Activated CD4-positive, alpha-beta memory T cell treated with anti-CD3 and anti-CD28 coated beads for 36 hours (primary cell): Measurements from ENCODE around the gene LEKR1. TPM values are rescaled to one million over a fixed set of nuclear protein-coding genes. Genes with fewer than 3 reads are reported as not detected.
"Not testable (repeated sequence)": the region's sequence is repeated elsewhere in the genome, so short reads cannot be mapped to it uniquely, and the experiment has no call there.

Experiments used
- CTCF ChIA-PET: fragments of 350-600 bp; sonication (Branson Sonifier 250); formaldehyde crosslinking; loops from one replicate; lab custom pipeline; 2021; ENCODE audit warnings: antibody characterized with exemption, inconsistent platforms; lab: Charles Lee
- POLR2A ChIA-PET: fragments of 350-600 bp; sonication (Branson Sonifier 250); formaldehyde crosslinking; loops from one replicate; lab custom pipeline; 2021; ENCODE audit warnings: antibody characterized with exemption; lab: Charles Lee
- DNase-seq: peaks from one replicate; pipeline ENCODE4 v3.0.0-alpha.2; 2020
- H3K27ac Mint-ChIP-seq: one replicate; pipeline ENCODE4 v1.8.0; 2021; ENCODE audit warnings: mixed read lengths
- H3K27me3 Mint-ChIP-seq: one replicate; pipeline ENCODE4 v1.8.0; 2021; ENCODE audit warnings: mixed read lengths
- H3K36me3 Mint-ChIP-seq: one replicate; pipeline ENCODE4 v1.8.0; 2021; ENCODE audit warnings: mixed read lengths
- H3K4me1 Mint-ChIP-seq: one replicate; pipeline ENCODE4 v1.8.0; 2021; ENCODE audit warnings: low read depth, mixed read lengths
- H3K4me3 Mint-ChIP-seq: one replicate; pipeline ENCODE4 v1.8.0; 2021; ENCODE audit warnings: mild to moderate bottlenecking, mixed read lengths
- H3K9me3 Mint-ChIP-seq: one replicate; pipeline ENCODE4 v1.8.0; 2021; ENCODE audit warnings: mixed read lengths
- intact Hi-C: fragments of 100-400 bp; cut with micrococcal nuclease; formaldehyde crosslinking; loops from one replicate; pipeline ENCODE4 v1.15.1; 2023
- total RNA-seq, 2 experiments: library from RNA; stranded (reverse); gene quantifications; one replicate each; pipeline ENCODE4 v1.2.3, GENCODE V29; 2021

The LEKR1 gene
- total RNA-seq, 2 experiments from 2014 or later = 0.56 to 0.59 TPM

- H3K36me3 Mint-ChIP-seq = no peaks in the 10 kb centered on the region
- no peaks in the 10 kb centered on the region for H3K4me1 Mint-ChIP-seq
- no peak for DNase-seq
- ChIA-PET CTCF (no interaction called here), POLR2A (no interaction called here)
- peaks cover 4% of the 10 kb centered on the region for H3K9me3 Mint-ChIP-seq
- no peak overlapping the region for H3K27ac Mint-ChIP-seq
- intact Hi-C loops = no loop called here
- no peak overlapping the region for H3K4me3 Mint-ChIP-seq
- no peaks in the 10 kb centered on the region for H3K27me3 Mint-ChIP-seq
These were observed 93.7 kb downstream of the LEKR1 start for GRCh38 chr3:156919818-156920217.

- Mint-ChIP-seq H3K4me3 (no peak overlapping the region), H3K27me3 (no peaks in the 10 kb centered on the region), H3K9me3 (peaks cover 2% of the 10 kb centered on the region), H3K27ac (no peak overlapping the region), H3K36me3 (no peaks in the 10 kb centered on the region), H3K4me1 (no peaks in the 10 kb centered on the region)
- DNase-seq = no peak
- CTCF ChIA-PET = no interaction called here
- POLR2A ChIA-PET = no interaction called here
- intact Hi-C loops = no loop called here
These were observed 94.2 kb downstream of the LEKR1 start for GRCh38 chr3:156920399-156920798.

- H3K27me3 Mint-ChIP-seq = no peaks in the 10 kb centered on the region
- CTCF ChIA-PET = no interaction called here
- H3K27ac Mint-ChIP-seq = no peak overlapping the region
These were observed 97.2 kb downstream of the LEKR1 start for GRCh38 chr3:156923349-156923748.

GRCh38 chr3:156938724-156939123 is 112.6 kb downstream of the LEKR1 start:
- no peaks in the 10 kb centered on the region for H3K9me3 Mint-ChIP-seq
- CTCF ChIA-PET = interaction anchor here (0.6 to 0.8 kb wide), 2 partner anchors 89 to 199 kb away, joined by 3 to 4 read pairs; no protein-coding TSS in a partner anchor
- H3K36me3 Mint-ChIP-seq = no peaks in the 10 kb centered on the region
- intact Hi-C loops = no loop called here
- no peak overlapping the region for H3K27ac Mint-ChIP-seq
- no peaks in the 10 kb centered on the region for H3K4me1 Mint-ChIP-seq
- POLR2A ChIA-PET = no interaction called here
- H3K4me3 Mint-ChIP-seq = no peak overlapping the region
- DNase-seq = no peak
- H3K27me3 Mint-ChIP-seq = peaks cover 2% of the 10 kb centered on the region

More at GRCh38 chr3:156923349-156923748, 97.2 kb downstream of the LEKR1 start:
- H3K4me1 Mint-ChIP-seq = no peaks in the 10 kb centered on the region
- intact Hi-C loops = no loop called here
- H3K9me3 Mint-ChIP-seq = peaks cover 5% of the 10 kb centered on the region
- POLR2A ChIA-PET = no interaction called here
- H3K36me3 Mint-ChIP-seq = no peaks in the 10 kb centered on the region
- H3K4me3 Mint-ChIP-seq = no peak overlapping the region
- DNase-seq = no peak

- no peaks in the 10 kb centered on the region for H3K36me3 Mint-ChIP-seq
- intact Hi-C loops = no loop called here
- H3K4me1 Mint-ChIP-seq = no peaks in the 10 kb centered on the region
- CTCF ChIA-PET = interaction anchor here (0.6 kb wide), 1 partner anchor 198 kb away, joined by 4 read pairs; no protein-coding TSS in a partner anchor
- H3K9me3 Mint-ChIP-seq = no peaks in the 10 kb centered on the region
- H3K27ac Mint-ChIP-seq = no peak overlapping the region
- POLR2A ChIA-PET = no interaction called here
- H3K27me3 Mint-ChIP-seq = peaks cover 2% of the 10 kb centered on the region
- DNase-seq = no peak
- no peak overlapping the region for H3K4me3 Mint-ChIP-seq
These were observed 113.2 kb downstream of the LEKR1 start for GRCh38 chr3:156939315-156939714.

- no peak for DNase-seq
- Mint-ChIP-seq H3K9me3 (no peaks in the 10 kb centered on the region), H3K36me3 (no peaks in the 10 kb centered on the region), H3K4me3 (no peak overlapping the region), H3K4me1 (no peaks in the 10 kb centered on the region), H3K27me3 (peaks cover 2% of the 10 kb centered on the region), H3K27ac (no peak overlapping the region)
- CTCF ChIA-PET = interaction anchor here (1.1 kb wide), 1 partner anchor 196 kb away, joined by 3 read pairs; no protein-coding TSS in a partner anchor
- intact Hi-C loops = no loop called here
- POLR2A ChIA-PET = no interaction called here
These were observed 115.2 kb downstream of the LEKR1 start for GRCh38 chr3:156941311-156941710.

GRCh38 chr3:156948402-156949210 is 122.5 kb downstream of the LEKR1 start:
- CTCF ChIA-PET = no interaction called here
- Mint-ChIP-seq H3K4me3 (no peak overlapping the region), H3K4me1 (no peaks in the 10 kb centered on the region), H3K9me3 (no peaks in the 10 kb centered on the region), H3K27ac (no peak overlapping the region), H3K27me3 (peaks cover 2% of the 10 kb centered on the region), H3K36me3 (no peaks in the 10 kb centered on the region)
- intact Hi-C loops = no loop called here
- no peak for DNase-seq
- POLR2A ChIA-PET = no interaction called here

- intact Hi-C loops = no loop called here
- H3K9me3 Mint-ChIP-seq = no peaks in the 10 kb centered on the region
- H3K27ac Mint-ChIP-seq = no peak overlapping the region
- peaks cover 4% of the 10 kb centered on the region for H3K36me3 Mint-ChIP-seq
- H3K4me1 Mint-ChIP-seq = no peaks in the 10 kb centered on the region
- no peak overlapping the region for H3K4me3 Mint-ChIP-seq
- no peak for DNase-seq
- peaks cover 5% of the 10 kb centered on the region for H3K27me3 Mint-ChIP-seq
- ChIA-PET POLR2A (no interaction called here), CTCF (interaction anchor here (0.7 kb wide), 1 partner anchor 249 kb away, joined by 3 read pairs; no protein-coding TSS in a partner anchor)
These were observed 125.9 kb downstream of the LEKR1 start for GRCh38 chr3:156952011-156952410.

GRCh38 chr3:156957715-156958114 is 131.6 kb downstream of the LEKR1 start:
- CTCF ChIA-PET = no interaction called here
- no peak overlapping the region for H3K27ac Mint-ChIP-seq
- no peak overlapping the region for H3K4me3 Mint-ChIP-seq
- POLR2A ChIA-PET = no interaction called here
- intact Hi-C loops = no loop called here
- H3K9me3 Mint-ChIP-seq = no peaks in the 10 kb centered on the region
- no peaks in the 10 kb centered on the region for H3K4me1 Mint-ChIP-seq
- H3K36me3 Mint-ChIP-seq = peaks cover 4% of the 10 kb centered on the region
- DNase-seq = no peak
- peaks cover 4% of the 10 kb centered on the region for H3K27me3 Mint-ChIP-seq

GRCh38 chr3:156963096-156963495 is 136.9 kb downstream of the LEKR1 start:
- Mint-ChIP-seq H3K36me3 (no peaks in the 10 kb centered on the region), H3K9me3 (no peaks in the 10 kb centered on the region), H3K27me3 (peaks cover 1% of the 10 kb centered on the region), H3K4me3 (no peak overlapping the region), H3K27ac (no peak overlapping the region), H3K4me1 (no peaks in the 10 kb centered on the region)
- ChIA-PET CTCF (no interaction called here), POLR2A (no interaction called here)
- DNase-seq = no peak
- intact Hi-C loops = no loop called here

- peaks cover 5% of the 10 kb centered on the region for H3K27me3 Mint-ChIP-seq
- no peak for DNase-seq
- ChIA-PET CTCF (no interaction called here), POLR2A (no interaction called here)
- no peak overlapping the region for H3K27ac Mint-ChIP-seq
- peaks cover 2% of the 10 kb centered on the region for H3K9me3 Mint-ChIP-seq
- H3K36me3 Mint-ChIP-seq = no peaks in the 10 kb centered on the region
- H3K4me1 Mint-ChIP-seq = no peaks in the 10 kb centered on the region
- intact Hi-C loops = no loop called here
- no peak overlapping the region for H3K4me3 Mint-ChIP-seq
These were observed 138.4 kb downstream of the LEKR1 start for GRCh38 chr3:156964577-156964976.

- H3K9me3 Mint-ChIP-seq, intact Hi-C loops, H3K36me3 Mint-ChIP-seq, CTCF ChIA-PET, H3K27me3 Mint-ChIP-seq, H3K27ac Mint-ChIP-seq, DNase-seq, H3K4me1 Mint-ChIP-seq, POLR2A ChIA-PET, H3K4me3 Mint-ChIP-seq: not testable (repeated sequence)
These were observed 140.2 kb downstream of the LEKR1 start for GRCh38 chr3:156966349-156966748.

GRCh38 chr3:156973954-156974353 is 147.8 kb downstream of the LEKR1 start:
- ChIA-PET CTCF (interaction anchor here (0.6 kb wide), 1 partner anchor 19 kb away, joined by 3 read pairs; no protein-coding TSS in a partner anchor), POLR2A (no interaction called here)
- Mint-ChIP-seq H3K9me3 (peaks cover 4% of the 10 kb centered on the region), H3K36me3 (no peaks in the 10 kb centered on the region), H3K4me3 (no peak overlapping the region), H3K27me3 (no peaks in the 10 kb centered on the region), H3K27ac (no peak overlapping the region), H3K4me1 (peaks cover 8% of the 10 kb centered on the region)
- DNase-seq = no peak
- intact Hi-C loops = no loop called here
